Large intestine (tissue), 3 donors: Measurements from ENCODE around the gene PHACTR1. TPM values are rescaled to one million over a fixed set of nuclear protein-coding genes. Genes with fewer than 3 reads are reported as not detected.

Experiments used
- DNase-seq, 2 donors: peaks; one replicate each; pipeline versions ENCODE4 v3.0.0 to v3.0.0-alpha.2; 2013
- H3K27ac ChIP-seq: one replicate; pipeline ENCODE4 v1.5.1; 2013; ENCODE audit warnings: low read length
- H3K27me3 ChIP-seq: 2 replicates; pipeline ENCODE4 v1.6.1; 2013; ENCODE audit warnings: low read length; ENCODE audit not compliant: control insufficient read depth, insufficient read depth
- H3K36me3 ChIP-seq: 2 replicates; pipeline ENCODE4 v1.6.1; 2013; ENCODE audit warnings: low read length; ENCODE audit not compliant: control insufficient read depth, insufficient read depth
- H3K4me1 ChIP-seq: one replicate; pipeline ENCODE4 v1.6.1; 2013; ENCODE audit warnings: low read length; ENCODE audit not compliant: control insufficient read depth, insufficient read depth
- H3K4me3 ChIP-seq: one replicate; pipeline ENCODE4 v1.5.1; 2013; ENCODE audit warnings: low read length
- H3K9me3 ChIP-seq: one replicate; pipeline ENCODE4 v1.6.1; 2013; ENCODE audit warnings: mild to moderate bottlenecking, low read depth, low read length, moderate library complexity; ENCODE audit not compliant: control insufficient read depth
- WGBS: methylation state at CpG from one replicate; pipeline ENCODE4 v1.1.5; 2013; ENCODE audit warnings: low lambda C conversion rate; ENCODE audit not compliant: insufficient coverage; 5-methylcytosine and 5-hydroxymethylcytosine counted together
- polyA plus RNA-seq: library from polyadenylated mRNA; unstranded; fragments of 120-200 nt; gene quantifications from one replicate; pipeline ENCODE4 v1.2.1, GENCODE V29; 2013

The PHACTR1 gene
- polyA plus RNA-seq, 1 donor = 5.5 TPM

DNA sequence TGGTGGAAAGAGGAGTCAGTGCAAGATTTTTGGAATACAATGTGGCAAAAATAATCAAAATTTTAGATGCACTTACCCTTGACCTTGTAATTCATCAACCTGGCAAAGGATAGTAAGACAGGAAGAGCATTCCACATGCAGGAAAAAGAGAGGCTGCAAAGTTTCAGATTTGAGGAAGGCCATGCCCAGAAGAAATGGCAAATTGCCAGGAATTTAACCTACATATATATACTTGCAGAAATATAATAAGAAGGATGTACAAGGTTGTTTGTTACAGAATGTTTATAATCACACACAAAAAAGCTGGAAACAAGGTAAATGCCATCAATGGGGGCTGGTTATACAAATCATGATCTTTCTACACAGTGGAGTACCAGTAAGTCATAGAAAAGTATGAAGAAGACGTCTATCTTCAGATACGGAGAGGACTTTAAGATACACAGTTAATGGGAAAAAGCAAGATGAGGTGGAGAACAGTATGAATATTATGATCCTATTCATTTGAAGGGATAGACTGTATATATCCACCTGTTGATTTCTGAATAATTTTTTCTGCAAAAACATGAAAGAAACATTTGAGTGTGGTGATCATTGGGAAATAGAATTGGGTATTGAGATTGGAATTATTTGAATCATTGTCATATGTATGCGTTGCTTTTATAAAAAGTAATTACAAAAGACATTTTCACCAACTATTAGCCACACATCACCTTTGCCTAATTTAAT lies 358.0 kb downstream of the PHACTR1 start:
- Histone ChIP-seq H3K9me3 (no peaks in the 10 kb centered on the region), H3K27ac (no peak overlapping the region), H3K4me3 (no peak overlapping the region), H3K4me1 (no peaks in the 10 kb centered on the region), H3K27me3 (no peaks in the 10 kb centered on the region), H3K36me3 (no peaks in the 10 kb centered on the region)
- DNase-seq = no peak
- 93% methylated on average over 2 of the region's 3 CpGs for WGBS

DNA sequence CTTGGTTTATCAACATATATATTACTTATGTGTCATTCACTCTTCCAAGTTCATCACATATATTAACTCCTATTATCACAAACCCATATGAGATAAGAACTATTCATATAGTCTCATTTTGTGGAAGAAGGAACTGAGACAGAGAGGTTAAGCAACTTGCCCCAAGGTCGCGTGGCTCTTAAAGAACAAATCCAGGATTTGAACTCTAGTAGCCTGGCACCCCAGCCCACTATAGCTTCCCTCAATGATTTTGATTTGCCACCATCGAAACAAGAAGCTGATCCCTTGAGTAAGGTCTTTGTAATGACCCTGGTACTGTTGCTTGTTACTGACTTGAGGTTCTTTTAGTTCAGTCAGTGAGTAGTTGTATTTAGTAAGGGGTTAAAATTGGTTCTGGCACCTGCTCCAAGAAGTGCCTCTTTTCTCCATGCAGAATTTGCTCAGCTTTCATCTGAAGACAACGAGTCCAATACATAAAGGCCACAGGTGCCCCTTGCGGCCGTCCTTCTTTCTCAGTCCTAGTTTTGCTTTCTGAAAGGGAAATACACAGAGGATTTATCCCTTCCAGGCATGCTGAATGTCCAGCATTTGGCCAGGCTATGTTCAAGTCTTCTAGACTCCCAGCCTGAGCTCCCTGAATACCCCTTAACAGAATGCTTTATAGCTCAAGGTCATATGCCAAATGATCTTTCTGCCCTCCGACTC lies 358.7 kb downstream of the PHACTR1 start:
- Histone ChIP-seq H3K4me1 (no peaks in the 10 kb centered on the region), H3K4me3 (no peak overlapping the region), H3K36me3 (no peaks in the 10 kb centered on the region), H3K27ac (no peak overlapping the region), H3K9me3 (no peaks in the 10 kb centered on the region), H3K27me3 (no peaks in the 10 kb centered on the region)
- DNase-seq = no peak
- 57% methylated on average over 1 of the region's 7 CpGs for WGBS

GRCh38 chr6:13076575-13076974 lies 360.0 kb downstream of the PHACTR1 start:
- H3K4me1 ChIP-seq = no peaks in the 10 kb centered on the region
- no peaks in the 10 kb centered on the region for H3K36me3 ChIP-seq
- no peak for DNase-seq
- no peaks in the 10 kb centered on the region for H3K9me3 ChIP-seq
- no peak overlapping the region for H3K27ac ChIP-seq
- 60% methylated on average over 1 of the region's 3 CpGs for WGBS
- no peak overlapping the region for H3K4me3 ChIP-seq
- H3K27me3 ChIP-seq = no peaks in the 10 kb centered on the region

DNA sequence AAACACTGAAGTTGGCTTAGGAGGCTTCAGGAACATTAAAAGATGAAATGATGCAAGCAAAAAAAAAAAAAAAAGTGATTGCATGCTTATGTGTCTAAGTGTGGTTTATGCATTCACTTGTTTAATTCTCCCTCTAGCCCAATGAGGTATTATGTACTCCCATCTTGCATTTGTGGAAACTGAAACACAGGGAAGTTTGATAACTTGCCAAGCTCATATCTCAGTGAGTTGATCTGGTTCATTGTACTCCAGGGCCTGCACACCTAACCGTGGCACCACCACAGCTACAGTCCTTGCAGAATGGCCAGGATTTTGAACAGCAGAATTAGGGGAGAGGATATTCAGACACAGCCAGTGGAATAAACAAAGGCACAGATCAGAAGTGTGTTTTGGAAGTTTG lies 360.6 kb downstream of the PHACTR1 start:
- H3K27me3 ChIP-seq = no peaks in the 10 kb centered on the region
- no peaks in the 10 kb centered on the region for H3K36me3 ChIP-seq
- H3K27ac ChIP-seq = no peak overlapping the region
- WGBS = no CpG with 5 or more reads among the region's 1 CpG
- no peaks in the 10 kb centered on the region for H3K9me3 ChIP-seq
- H3K4me3 ChIP-seq = no peak overlapping the region
- DNase-seq = no peak
- H3K4me1 ChIP-seq = no peaks in the 10 kb centered on the region

GRCh38 chr6:13079096-13079723 lies 362.6 kb downstream of the PHACTR1 start:
- Histone ChIP-seq H3K4me1 (no peaks in the 10 kb centered on the region), H3K9me3 (no peaks in the 10 kb centered on the region), H3K27ac (no peak overlapping the region), H3K27me3 (no peaks in the 10 kb centered on the region), H3K4me3 (no peak overlapping the region), H3K36me3 (no peaks in the 10 kb centered on the region)
- WGBS = 80% methylated on average over 1 of the region's 6 CpGs
- no peak for DNase-seq

DNA sequence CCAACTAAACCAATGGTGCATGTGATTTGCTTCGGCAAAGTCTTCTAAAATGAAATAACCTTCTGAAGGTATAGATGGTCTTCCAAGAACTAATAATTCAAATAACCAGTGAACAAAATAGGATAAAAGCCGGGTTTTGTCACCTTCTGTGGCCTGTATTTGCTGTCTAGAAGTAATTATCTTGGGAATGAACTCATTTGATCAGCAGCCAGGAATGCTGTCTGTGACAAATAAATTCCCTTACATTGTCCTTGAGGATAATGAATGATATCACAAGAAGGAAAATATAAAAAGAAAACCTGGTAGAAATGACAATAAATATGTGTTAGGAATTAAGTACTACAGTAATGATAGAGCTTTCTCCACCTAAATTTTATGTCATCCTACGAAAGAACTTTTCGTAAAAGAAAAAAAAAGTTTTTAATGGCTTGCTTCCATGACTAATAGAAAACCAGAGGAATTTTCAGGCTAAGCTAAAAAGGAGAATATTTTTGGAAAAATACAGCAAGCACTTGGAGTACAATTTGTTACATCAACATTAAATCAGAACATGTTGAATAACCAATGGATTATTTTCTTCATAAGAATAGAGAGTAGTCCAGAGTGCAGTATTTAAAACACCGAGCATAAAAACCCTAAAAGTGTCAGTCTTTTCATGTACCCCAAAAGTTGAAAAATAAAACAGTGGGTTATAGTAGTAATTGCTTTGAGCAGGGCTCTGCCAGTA lies 364.1 kb downstream of the PHACTR1 start:
- no peaks in the 10 kb centered on the region for H3K9me3 ChIP-seq
- 100% methylated on average over 2 of the region's 5 CpGs for WGBS
- no peaks in the 10 kb centered on the region for H3K36me3 ChIP-seq
- no peak for DNase-seq
- no peak overlapping the region for H3K27ac ChIP-seq
- H3K4me1 ChIP-seq = no peaks in the 10 kb centered on the region
- H3K27me3 ChIP-seq = no peaks in the 10 kb centered on the region
- no peak overlapping the region for H3K4me3 ChIP-seq

DNA sequence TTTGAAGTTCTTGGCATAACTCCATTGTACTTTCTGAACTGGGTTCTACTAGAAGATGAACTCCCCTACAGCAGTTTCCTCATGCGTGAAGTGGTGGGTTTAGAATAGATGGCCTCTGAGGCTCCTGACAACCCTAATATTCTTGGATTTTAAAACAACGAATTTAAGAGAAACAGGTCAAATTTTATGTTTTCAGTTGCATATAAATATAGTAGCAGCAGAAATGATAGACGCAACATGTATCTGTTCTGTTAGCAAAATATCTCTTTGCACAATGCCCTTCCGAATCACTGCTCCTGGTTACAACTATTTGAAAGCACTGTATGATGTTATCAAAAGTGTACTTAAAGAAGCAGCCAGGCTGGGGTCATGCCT lies 364.6 kb downstream of the PHACTR1 start:
- Histone ChIP-seq H3K9me3 (no peaks in the 10 kb centered on the region), H3K4me3 (no peak overlapping the region), H3K27me3 (no peaks in the 10 kb centered on the region), H3K36me3 (no peaks in the 10 kb centered on the region), H3K27ac (no peak overlapping the region), H3K4me1 (no peaks in the 10 kb centered on the region)
- DNase-seq = no peak
- 92% methylated on average over 3 of the region's 4 CpGs for WGBS

GRCh38 chr6:13089296-13089994 lies 372.9 kb downstream of the PHACTR1 start:
- H3K9me3 ChIP-seq = no peaks in the 10 kb centered on the region
- WGBS = 85% methylated on average over 4 of the region's 7 CpGs
- no peaks in the 10 kb centered on the region for H3K36me3 ChIP-seq
- H3K27me3 ChIP-seq = no peaks in the 10 kb centered on the region
- H3K4me3 ChIP-seq = no peak overlapping the region
- no peaks in the 10 kb centered on the region for H3K4me1 ChIP-seq
- no peak for DNase-seq
- no peak overlapping the region for H3K27ac ChIP-seq

DNA sequence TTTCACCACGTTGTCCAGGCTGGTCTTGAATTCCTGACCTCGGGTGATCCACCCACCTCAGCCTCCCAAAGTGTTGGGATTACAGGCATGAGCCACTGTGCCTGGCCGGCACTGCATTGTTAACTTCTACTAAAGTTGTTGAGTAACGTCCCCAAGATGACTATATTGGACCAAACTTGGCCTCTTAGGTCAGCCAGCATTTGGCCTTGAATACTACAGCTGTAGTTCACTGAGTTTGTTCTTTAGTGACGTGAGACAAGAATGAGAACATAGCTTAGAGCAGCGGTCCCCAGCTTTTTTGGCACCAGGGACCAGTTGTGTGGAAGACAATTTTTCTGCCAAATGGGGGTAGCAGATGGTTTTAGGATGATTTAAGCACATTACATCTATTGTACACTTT lies 374.6 kb downstream of the PHACTR1 start:
- Histone ChIP-seq H3K4me1 (no peaks in the 10 kb centered on the region), H3K9me3 (no peaks in the 10 kb centered on the region), H3K36me3 (no peaks in the 10 kb centered on the region), H3K27me3 (no peaks in the 10 kb centered on the region), H3K4me3 (no peak overlapping the region), H3K27ac (no peak overlapping the region)
- WGBS = no CpG with 5 or more reads among the region's 6 CpGs
- DNase-seq = no peak
